ENCODE measurements around the gene CLDN1. TPM values are rescaled to one million over a fixed set of nuclear protein-coding genes. Genes with fewer than 3 reads are reported as not detected.

The CLDN1 gene
- total RNA-seq, 1 experiment from 2014 or later, result 4.4 TPM

DNA sequence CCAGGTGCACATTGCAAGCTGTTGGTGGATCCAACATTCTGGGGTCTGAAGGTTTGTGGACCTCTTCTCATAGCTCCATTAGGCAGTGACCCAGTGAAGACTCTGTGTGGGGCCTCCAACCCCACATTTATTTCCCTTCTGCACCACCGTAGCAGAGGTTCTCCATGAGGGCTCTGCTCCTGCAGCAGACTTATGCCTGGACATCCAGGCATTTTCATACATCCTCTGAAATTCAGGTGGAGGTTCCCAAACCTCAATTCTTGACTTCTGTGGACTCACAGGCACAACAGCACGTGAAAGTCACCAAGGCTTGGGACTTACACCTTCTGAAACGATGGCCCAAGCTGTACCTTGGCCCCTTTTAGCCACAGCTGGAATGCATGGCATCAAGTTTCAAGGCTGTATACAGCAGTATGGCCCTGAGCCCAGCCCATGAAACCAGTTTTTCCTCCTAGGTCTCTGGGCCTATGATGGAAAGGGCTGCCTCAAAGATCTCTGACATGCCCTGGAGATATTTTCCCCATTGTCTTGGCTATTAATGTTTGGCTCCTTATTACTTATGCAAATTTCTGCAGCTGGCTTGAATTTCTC, 30.2 kb downstream of the CLDN1 start:
- H3K27ac Mint-ChIP-seq, result no peak overlapping the region
- CTCF ChIA-PET, result no interaction called here
- H3K9me3 Mint-ChIP-seq, result peaks cover 37% of the 10 kb centered on the region
- H3K27me3 Mint-ChIP-seq (ENCODE audit: low read depth), result no peaks in the 10 kb centered on the region; the same call in 1 of the 2 replicates
- TF ChIP-seq ETV6 (CRISPR knock-in tag; IDR thresholded peaks at IDR 0.05) (no peak), ZBTB21 (CRISPR knock-in tag; IDR thresholded peaks at IDR 0.05; ENCODE audit: borderline replicate concordance) (no peak), ZNF396 (CRISPR knock-in tag; IDR thresholded peaks at IDR 0.05; ENCODE audit: borderline replicate concordance) (no peak), SMAD4 (CRISPR knock-in tag; IDR thresholded peaks at IDR 0.05) (no peak)
- TF ChIP-seq, protein P1, sequence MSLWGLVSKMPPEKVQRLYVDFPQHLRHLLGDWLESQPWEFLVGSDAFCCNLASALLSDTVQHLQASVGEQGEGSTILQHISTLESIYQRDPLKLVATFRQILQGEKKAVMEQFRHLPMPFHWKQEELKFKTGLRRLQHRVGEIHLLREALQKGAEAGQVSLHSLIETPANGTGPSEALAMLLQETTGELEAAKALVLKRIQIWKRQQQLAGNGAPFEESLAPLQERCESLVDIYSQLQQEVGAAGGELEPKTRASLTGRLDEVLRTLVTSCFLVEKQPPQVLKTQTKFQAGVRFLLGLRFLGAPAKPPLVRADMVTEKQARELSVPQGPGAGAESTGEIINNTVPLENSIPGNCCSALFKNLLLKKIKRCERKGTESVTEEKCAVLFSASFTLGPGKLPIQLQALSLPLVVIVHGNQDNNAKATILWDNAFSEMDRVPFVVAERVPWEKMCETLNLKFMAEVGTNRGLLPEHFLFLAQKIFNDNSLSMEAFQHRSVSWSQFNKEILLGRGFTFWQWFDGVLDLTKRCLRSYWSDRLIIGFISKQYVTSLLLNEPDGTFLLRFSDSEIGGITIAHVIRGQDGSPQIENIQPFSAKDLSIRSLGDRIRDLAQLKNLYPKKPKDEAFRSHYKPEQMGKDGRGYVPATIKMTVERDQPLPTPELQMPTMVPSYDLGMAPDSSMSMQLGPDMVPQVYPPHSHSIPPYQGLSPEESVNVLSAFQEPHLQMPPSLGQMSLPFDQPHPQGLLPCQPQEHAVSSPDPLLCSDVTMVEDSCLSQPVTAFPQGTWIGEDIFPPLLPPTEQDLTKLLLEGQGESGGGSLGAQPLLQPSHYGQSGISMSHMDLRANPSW (CRISPR knock-in tag; conservative IDR thresholded peaks at IDR 0.05; ENCODE audit: low read depth), result no peak
- TF ChIP-seq, protein P2, sequence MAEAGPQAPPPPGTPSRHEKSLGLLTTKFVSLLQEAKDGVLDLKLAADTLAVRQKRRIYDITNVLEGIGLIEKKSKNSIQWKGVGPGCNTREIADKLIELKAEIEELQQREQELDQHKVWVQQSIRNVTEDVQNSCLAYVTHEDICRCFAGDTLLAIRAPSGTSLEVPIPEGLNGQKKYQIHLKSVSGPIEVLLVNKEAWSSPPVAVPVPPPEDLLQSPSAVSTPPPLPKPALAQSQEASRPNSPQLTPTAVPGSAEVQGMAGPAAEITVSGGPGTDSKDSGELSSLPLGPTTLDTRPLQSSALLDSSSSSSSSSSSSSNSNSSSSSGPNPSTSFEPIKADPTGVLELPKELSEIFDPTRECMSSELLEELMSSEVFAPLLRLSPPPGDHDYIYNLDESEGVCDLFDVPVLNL (CRISPR knock-in tag; IDR thresholded peaks at IDR 0.05; ENCODE audit: borderline replicate concordance, low read depth), result no peak
- TF ChIP-seq, protein P3, sequence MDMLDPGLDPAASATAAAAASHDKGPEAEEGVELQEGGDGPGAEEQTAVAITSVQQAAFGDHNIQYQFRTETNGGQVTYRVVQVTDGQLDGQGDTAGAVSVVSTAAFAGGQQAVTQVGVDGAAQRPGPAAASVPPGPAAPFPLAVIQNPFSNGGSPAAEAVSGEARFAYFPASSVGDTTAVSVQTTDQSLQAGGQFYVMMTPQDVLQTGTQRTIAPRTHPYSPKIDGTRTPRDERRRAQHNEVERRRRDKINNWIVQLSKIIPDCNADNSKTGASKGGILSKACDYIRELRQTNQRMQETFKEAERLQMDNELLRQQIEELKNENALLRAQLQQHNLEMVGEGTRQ (CRISPR knock-in tag; IDR thresholded peaks at IDR 0.05), result no peak
- DNase-seq (ENCODE audit: low spot score), result no peak
- H3K4me3 Mint-ChIP-seq, result no peak overlapping the region
- ATAC-seq, result no peak
- POLR2A ChIA-PET, result no interaction called here
- H3K36me3 Mint-ChIP-seq, result peaks cover 12% of the 10 kb centered on the region
- no peaks in the 10 kb centered on the region for H3K4me1 Mint-ChIP-seq

DNA sequence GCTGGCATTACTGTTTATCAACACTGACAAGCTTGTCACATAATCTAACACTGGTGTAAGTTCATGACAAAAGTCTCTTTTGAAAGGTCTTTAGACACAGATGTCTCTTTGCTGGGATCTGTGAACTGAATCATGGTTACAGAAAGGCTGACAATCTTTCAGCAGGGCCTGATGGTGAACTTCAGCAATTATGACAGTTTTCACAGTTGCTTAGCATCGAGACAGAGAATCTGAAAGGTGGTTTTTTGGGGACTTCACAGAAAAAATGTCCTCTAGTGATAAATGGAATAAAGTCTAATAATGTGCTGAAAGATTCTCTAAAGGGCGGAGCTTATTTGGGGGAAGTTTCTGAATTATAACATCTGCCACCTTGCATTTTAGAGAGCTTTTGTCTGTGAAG, 32.3 kb downstream of the CLDN1 start:
- ATAC-seq, result no peak
- Mint-ChIP-seq H3K4me3 (no peak overlapping the region), H3K27ac (no peak overlapping the region), H3K4me1 (no peaks in the 10 kb centered on the region), H3K9me3 (peaks cover 48% of the 10 kb centered on the region), H3K36me3 (peaks cover 17% of the 10 kb centered on the region), H3K27me3 (ENCODE audit: low read depth) (no peaks in the 10 kb centered on the region; the same call in 1 of the 2 replicates)
- POLR2A ChIA-PET, result no interaction called here
- CTCF ChIA-PET, result no interaction called here
- DNase-seq (ENCODE audit: low spot score), result no peak
- TF ChIP-seq, protein P4, sequence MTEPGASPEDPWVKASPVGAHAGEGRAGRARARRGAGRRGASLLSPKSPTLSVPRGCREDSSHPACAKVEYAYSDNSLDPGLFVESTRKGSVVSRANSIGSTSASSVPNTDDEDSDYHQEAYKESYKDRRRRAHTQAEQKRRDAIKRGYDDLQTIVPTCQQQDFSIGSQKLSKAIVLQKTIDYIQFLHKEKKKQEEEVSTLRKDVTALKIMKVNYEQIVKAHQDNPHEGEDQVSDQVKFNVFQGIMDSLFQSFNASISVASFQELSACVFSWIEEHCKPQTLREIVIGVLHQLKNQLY (CRISPR knock-in tag; IDR thresholded peaks at IDR 0.05), result no peak
- TF ChIP-seq TEAD4 (CRISPR knock-in tag; IDR thresholded peaks at IDR 0.05) (no peak), ZNF219 (CRISPR knock-in tag; IDR thresholded peaks at IDR 0.05; ENCODE audit: borderline replicate concordance) (no peak), ZBTB21 (CRISPR knock-in tag; IDR thresholded peaks at IDR 0.05; ENCODE audit: borderline replicate concordance) (no peak), SMAD4 (CRISPR knock-in tag; IDR thresholded peaks at IDR 0.05) (no peak), ATF1 (CRISPR knock-in tag; IDR thresholded peaks at IDR 0.05) (no peak), ELF4 (CRISPR knock-in tag; IDR thresholded peaks at IDR 0.05; ENCODE audit: low read depth) (no peak)
- TF ChIP-seq, protein P5, sequence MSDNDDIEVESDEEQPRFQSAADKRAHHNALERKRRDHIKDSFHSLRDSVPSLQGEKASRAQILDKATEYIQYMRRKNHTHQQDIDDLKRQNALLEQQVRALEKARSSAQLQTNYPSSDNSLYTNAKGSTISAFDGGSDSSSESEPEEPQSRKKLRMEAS (CRISPR knock-in tag; IDR thresholded peaks at IDR 0.05), result no peak
- TF ChIP-seq, protein P6, sequence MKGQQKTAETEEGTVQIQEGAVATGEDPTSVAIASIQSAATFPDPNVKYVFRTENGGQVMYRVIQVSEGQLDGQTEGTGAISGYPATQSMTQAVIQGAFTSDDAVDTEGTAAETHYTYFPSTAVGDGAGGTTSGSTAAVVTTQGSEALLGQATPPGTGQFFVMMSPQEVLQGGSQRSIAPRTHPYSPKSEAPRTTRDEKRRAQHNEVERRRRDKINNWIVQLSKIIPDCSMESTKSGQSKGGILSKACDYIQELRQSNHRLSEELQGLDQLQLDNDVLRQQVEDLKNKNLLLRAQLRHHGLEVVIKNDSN (CRISPR knock-in tag; IDR thresholded peaks at IDR 0.05), result no peak
- TF ChIP-seq, protein P7, sequence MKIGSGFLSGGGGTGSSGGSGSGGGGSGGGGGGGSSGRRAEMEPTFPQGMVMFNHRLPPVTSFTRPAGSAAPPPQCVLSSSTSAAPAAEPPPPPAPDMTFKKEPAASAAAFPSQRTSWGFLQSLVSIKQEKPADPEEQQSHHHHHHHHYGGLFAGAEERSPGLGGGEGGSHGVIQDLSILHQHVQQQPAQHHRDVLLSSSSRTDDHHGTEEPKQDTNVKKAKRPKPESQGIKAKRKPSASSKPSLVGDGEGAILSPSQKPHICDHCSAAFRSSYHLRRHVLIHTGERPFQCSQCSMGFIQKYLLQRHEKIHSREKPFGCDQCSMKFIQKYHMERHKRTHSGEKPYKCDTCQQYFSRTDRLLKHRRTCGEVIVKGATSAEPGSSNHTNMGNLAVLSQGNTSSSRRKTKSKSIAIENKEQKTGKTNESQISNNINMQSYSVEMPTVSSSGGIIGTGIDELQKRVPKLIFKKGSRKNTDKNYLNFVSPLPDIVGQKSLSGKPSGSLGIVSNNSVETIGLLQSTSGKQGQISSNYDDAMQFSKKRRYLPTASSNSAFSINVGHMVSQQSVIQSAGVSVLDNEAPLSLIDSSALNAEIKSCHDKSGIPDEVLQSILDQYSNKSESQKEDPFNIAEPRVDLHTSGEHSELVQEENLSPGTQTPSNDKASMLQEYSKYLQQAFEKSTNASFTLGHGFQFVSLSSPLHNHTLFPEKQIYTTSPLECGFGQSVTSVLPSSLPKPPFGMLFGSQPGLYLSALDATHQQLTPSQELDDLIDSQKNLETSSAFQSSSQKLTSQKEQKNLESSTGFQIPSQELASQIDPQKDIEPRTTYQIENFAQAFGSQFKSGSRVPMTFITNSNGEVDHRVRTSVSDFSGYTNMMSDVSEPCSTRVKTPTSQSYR (CRISPR knock-in tag; IDR thresholded peaks at IDR 0.05), result no peak
- TF ChIP-seq, protein P8, sequence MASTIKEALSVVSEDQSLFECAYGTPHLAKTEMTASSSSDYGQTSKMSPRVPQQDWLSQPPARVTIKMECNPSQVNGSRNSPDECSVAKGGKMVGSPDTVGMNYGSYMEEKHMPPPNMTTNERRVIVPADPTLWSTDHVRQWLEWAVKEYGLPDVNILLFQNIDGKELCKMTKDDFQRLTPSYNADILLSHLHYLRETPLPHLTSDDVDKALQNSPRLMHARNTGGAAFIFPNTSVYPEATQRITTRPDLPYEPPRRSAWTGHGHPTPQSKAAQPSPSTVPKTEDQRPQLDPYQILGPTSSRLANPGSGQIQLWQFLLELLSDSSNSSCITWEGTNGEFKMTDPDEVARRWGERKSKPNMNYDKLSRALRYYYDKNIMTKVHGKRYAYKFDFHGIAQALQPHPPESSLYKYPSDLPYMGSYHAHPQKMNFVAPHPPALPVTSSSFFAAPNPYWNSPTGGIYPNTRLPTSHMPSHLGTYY (CRISPR knock-in tag; IDR thresholded peaks at IDR 0.05), result no peak
- TF ChIP-seq, protein P9, sequence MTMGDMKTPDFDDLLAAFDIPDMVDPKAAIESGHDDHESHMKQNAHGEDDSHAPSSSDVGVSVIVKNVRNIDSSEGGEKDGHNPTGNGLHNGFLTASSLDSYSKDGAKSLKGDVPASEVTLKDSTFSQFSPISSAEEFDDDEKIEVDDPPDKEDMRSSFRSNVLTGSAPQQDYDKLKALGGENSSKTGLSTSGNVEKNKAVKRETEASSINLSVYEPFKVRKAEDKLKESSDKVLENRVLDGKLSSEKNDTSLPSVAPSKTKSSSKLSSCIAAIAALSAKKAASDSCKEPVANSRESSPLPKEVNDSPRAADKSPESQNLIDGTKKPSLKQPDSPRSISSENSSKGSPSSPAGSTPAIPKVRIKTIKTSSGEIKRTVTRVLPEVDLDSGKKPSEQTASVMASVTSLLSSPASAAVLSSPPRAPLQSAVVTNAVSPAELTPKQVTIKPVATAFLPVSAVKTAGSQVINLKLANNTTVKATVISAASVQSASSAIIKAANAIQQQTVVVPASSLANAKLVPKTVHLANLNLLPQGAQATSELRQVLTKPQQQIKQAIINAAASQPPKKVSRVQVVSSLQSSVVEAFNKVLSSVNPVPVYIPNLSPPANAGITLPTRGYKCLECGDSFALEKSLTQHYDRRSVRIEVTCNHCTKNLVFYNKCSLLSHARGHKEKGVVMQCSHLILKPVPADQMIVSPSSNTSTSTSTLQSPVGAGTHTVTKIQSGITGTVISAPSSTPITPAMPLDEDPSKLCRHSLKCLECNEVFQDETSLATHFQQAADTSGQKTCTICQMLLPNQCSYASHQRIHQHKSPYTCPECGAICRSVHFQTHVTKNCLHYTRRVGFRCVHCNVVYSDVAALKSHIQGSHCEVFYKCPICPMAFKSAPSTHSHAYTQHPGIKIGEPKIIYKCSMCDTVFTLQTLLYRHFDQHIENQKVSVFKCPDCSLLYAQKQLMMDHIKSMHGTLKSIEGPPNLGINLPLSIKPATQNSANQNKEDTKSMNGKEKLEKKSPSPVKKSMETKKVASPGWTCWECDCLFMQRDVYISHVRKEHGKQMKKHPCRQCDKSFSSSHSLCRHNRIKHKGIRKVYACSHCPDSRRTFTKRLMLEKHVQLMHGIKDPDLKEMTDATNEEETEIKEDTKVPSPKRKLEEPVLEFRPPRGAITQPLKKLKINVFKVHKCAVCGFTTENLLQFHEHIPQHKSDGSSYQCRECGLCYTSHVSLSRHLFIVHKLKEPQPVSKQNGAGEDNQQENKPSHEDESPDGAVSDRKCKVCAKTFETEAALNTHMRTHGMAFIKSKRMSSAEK (CRISPR knock-in tag; IDR thresholded peaks at IDR 0.05; ENCODE audit: borderline replicate concordance), result no peak

All from WTC11 (cell line).